ENCODE measurements around the gene VAV2. TPM values are rescaled to one million over a fixed set of nuclear protein-coding genes. Genes with fewer than 3 reads are reported as not detected.

Gene VAV2
- total RNA-seq, 1 donor from 2014 or later = 34.6 TPM

- no peak overlapping the region for H3K4me3 ChIP-seq
- intact Hi-C loops (cut with DNase I) = no loop called here
- no peak for ATAC-seq
These were observed 161.8 kb downstream of the VAV2 start for GRCh38 chr9:133830310-133830709.

GRCh38 chr9:133828338-133828997 is 163.7 kb downstream of the VAV2 start:
- intact Hi-C loops (cut with DNase I) = no loop called here
- H3K9me3 ChIP-seq = no peaks in the 10 kb centered on the region

More at GRCh38 chr9:133830310-133830709, 161.8 kb downstream of the VAV2 start:
- no peak for TF ChIP-seq CTCF (IDR thresholded peaks at IDR 0.05)
- DNase-seq = no peak
- Histone ChIP-seq H3K27ac (no peak overlapping the region), H3K4me1 (no peaks in the 10 kb centered on the region), H3K27me3 (no peaks in the 10 kb centered on the region), H3K9me3 (no peaks in the 10 kb centered on the region), H3K36me3 (no peaks in the 10 kb centered on the region)

GRCh38 chr9:133826289-133827085 is 165.6 kb downstream of the VAV2 start:
- no peak for DNase-seq
- intact Hi-C loops (cut with DNase I) = no loop called here
- Histone ChIP-seq H3K9me3 (no peaks in the 10 kb centered on the region), H3K36me3 (no peaks in the 10 kb centered on the region), H3K27me3 (no peaks in the 10 kb centered on the region), H3K4me3 (no peak overlapping the region), H3K4me1 (no peaks in the 10 kb centered on the region), H3K27ac (no peak overlapping the region)
- peak; percentile 6 for ATAC-seq
- no peak for TF ChIP-seq CTCF (IDR thresholded peaks at IDR 0.05)

More at GRCh38 chr9:133828338-133828997, 163.7 kb downstream of the VAV2 start:
- TF ChIP-seq CTCF (IDR thresholded peaks at IDR 0.05) = no peak
- DNase-seq (no peak), ATAC-seq (no peak)
- no peaks in the 10 kb centered on the region for H3K4me1 ChIP-seq
- no peaks in the 10 kb centered on the region for H3K27me3 ChIP-seq
- H3K4me3 ChIP-seq = no peak overlapping the region
- H3K36me3 ChIP-seq = no peaks in the 10 kb centered on the region
- no peak overlapping the region for H3K27ac ChIP-seq

- intact Hi-C loops (cut with DNase I) = no loop called here
- no peak for DNase-seq
These were observed 166.4 kb downstream of the VAV2 start for GRCh38 chr9:133825555-133826218.

DNA sequence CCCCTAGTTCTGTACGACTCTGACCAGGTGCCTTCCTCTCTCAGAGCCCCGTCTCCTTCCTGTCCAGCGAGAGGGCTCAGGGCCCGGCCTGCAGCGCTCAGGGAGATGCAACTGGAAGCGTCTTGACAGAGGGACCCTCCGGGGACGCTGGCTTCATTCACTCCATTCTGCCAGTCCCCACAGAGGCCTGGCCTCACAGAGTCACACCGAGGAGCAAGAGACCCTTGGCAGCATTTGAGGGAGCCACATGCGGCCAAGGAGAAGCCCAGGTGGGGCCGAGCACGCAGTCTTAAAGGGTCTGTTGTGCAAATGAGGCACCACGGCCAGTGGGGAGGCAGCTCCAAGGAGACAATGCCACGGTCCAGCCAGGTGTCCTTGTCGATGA is 167.3 kb downstream of the VAV2 start:
- no peaks in the 10 kb centered on the region for H3K36me3 ChIP-seq
- ATAC-seq = no peak
- no peak overlapping the region for H3K27ac ChIP-seq
- H3K9me3 ChIP-seq = no peaks in the 10 kb centered on the region
- no peaks in the 10 kb centered on the region for H3K4me1 ChIP-seq
- no peaks in the 10 kb centered on the region for H3K27me3 ChIP-seq
- intact Hi-C loops (cut with DNase I) = no loop called here
- no peak for TF ChIP-seq CTCF (IDR thresholded peaks at IDR 0.05)
- DNase-seq = no peak
- H3K4me3 ChIP-seq = no peak overlapping the region

More at GRCh38 chr9:133825555-133826218, 166.4 kb downstream of the VAV2 start:
- no peaks in the 10 kb centered on the region for H3K36me3 ChIP-seq
- H3K9me3 ChIP-seq = no peaks in the 10 kb centered on the region
- H3K27me3 ChIP-seq = no peaks in the 10 kb centered on the region
- no peak for TF ChIP-seq CTCF (IDR thresholded peaks at IDR 0.05)
- no peak overlapping the region for H3K27ac ChIP-seq
- no peak for ATAC-seq
- no peaks in the 10 kb centered on the region for H3K4me1 ChIP-seq
- H3K4me3 ChIP-seq = no peak overlapping the region
